ENCODE results near the gene DGKZ.

Gene DGKZ

DNA sequence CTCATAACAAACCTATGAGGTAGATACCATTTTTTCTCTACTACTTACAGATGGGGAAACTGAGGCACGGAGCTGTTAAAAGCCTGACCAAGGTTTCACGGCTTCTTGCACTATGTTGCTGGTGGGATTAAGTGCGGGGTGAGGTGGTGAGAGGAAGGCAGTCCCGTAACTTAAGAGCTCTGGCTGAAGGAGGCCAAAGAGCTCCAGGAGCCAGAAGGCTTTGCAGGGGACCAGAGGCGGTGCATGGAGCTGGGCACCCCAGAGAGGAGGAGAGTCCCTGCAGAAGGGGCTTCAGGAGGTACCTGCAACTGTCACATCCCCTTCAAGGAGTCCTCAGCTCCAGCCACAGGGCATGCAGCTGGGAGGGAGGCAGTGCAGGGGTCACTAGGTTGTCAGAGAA is 40.2 kb downstream of the DGKZ start:
- no peak overlapping the region for H3K9ac ChIP-seq (ENCODE audit: low read length)
- no peaks in the 10 kb centered on the region for H3K36me3 ChIP-seq (replicated peaks; ENCODE audit: insufficient read depth, low read length)
- TF ChIP-seq, protein P1, sequence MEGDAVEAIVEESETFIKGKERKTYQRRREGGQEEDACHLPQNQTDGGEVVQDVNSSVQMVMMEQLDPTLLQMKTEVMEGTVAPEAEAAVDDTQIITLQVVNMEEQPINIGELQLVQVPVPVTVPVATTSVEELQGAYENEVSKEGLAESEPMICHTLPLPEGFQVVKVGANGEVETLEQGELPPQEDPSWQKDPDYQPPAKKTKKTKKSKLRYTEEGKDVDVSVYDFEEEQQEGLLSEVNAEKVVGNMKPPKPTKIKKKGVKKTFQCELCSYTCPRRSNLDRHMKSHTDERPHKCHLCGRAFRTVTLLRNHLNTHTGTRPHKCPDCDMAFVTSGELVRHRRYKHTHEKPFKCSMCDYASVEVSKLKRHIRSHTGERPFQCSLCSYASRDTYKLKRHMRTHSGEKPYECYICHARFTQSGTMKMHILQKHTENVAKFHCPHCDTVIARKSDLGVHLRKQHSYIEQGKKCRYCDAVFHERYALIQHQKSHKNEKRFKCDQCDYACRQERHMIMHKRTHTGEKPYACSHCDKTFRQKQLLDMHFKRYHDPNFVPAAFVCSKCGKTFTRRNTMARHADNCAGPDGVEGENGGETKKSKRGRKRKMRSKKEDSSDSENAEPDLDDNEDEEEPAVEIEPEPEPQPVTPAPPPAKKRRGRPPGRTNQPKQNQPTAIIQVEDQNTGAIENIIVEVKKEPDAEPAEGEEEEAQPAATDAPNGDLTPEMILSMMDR (IDR thresholded peaks at IDR 0.05; ENCODE audit: low read length): no peak
- TF ChIP-seq EZH2 (optimal IDR thresholded peaks at IDR 0.05; ENCODE audit: low read depth, low read length): no peak
- no peak for TF ChIP-seq EZH2phosphoT487 (IDR thresholded peaks at IDR 0.05; ENCODE audit: low read length)
- peaks cover 3% of the 10 kb centered on the region; the same call in 1 of the 2 replicates for H3K4me1 ChIP-seq (ENCODE audit: low read length)
- no peaks in the 10 kb centered on the region for H3F3A ChIP-seq (ENCODE audit: insufficient read depth, low read length)
- no peaks in the 10 kb centered on the region for H3K9me2 ChIP-seq (replicated peaks; ENCODE audit: insufficient read depth, low read length)
- no peak overlapping the region for H3K27ac ChIP-seq (ENCODE audit: low read length)
- H3K27me3 ChIP-seq (replicated peaks; ENCODE audit: insufficient read depth, low read length): peaks cover 81% of the 10 kb centered on the region
- no peaks in the 10 kb centered on the region for H3K9me3 ChIP-seq (replicated peaks; ENCODE audit: insufficient read depth, low read length)
- DNase-seq: no peak
- no peaks in the 10 kb centered on the region for H3K79me2 ChIP-seq (ENCODE audit: low read length)
- no peak overlapping the region for H2AFZ ChIP-seq (ENCODE audit: low read length)
- H3K4me3 ChIP-seq (ENCODE audit: low read length): no peak overlapping the region
- no peaks in the 10 kb centered on the region for H4K20me1 ChIP-seq (ENCODE audit: insufficient read depth, low read length)
- no peak overlapping the region for H3K4me2 ChIP-seq (ENCODE audit: low read depth, low read length)

DNA sequence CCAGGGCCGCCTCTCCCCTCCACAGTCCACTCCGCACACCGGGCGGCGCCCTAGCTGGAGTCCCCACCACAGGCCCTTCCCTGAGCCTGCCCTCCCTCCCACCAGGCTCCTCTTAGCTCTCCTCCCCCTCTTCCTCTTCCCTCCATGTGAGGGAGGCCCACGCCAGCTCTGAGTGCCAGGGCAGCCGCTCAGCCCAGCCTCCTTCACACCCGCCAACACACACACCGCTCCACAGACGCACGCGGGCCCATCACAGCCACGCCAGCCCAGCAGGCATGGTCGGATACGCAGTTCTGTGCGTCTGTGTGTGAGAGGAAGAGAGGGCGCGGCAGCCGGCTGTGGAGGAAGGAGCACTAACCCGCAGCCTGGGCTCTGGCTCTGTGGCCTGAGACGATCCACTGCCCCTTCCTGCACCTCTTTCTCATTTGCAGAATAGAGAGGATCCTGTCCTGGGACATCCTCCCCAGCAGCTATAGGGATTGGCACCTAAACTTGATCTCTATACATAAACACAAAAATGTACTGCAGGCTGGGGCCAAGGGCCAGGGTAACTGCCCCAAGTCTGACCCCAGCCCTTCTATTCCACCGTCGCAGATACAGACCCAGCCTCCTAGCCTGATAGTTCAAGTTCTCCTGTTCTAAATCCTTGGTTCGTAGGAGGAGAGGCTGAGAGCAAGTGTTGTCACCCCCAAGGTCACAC is 40.8 kb downstream of the DGKZ start:
- H3F3A ChIP-seq (ENCODE audit: insufficient read depth, low read length): no peaks in the 10 kb centered on the region
- peaks cover 4% of the 10 kb centered on the region; the same call in 1 of the 2 replicates for H4K20me1 ChIP-seq (ENCODE audit: insufficient read depth, low read length)
- H3K4me2 ChIP-seq (ENCODE audit: low read depth, low read length): no peak overlapping the region
- no peak overlapping the region for H3K9ac ChIP-seq (ENCODE audit: low read length)
- H3K27ac ChIP-seq (ENCODE audit: low read length): no peak overlapping the region
- no peak overlapping the region for H3K4me3 ChIP-seq (ENCODE audit: low read length)
- H3K4me1 ChIP-seq (ENCODE audit: low read length): peaks cover 3% of the 10 kb centered on the region; the same call in 1 of the 2 replicates
- TF ChIP-seq EZH2 (optimal IDR thresholded peaks at IDR 0.05; ENCODE audit: low read depth, low read length): no peak
- H3K27me3 ChIP-seq (replicated peaks; ENCODE audit: insufficient read depth, low read length): peaks cover 75% of the 10 kb centered on the region
- DNase-seq: no peak
- H3K79me2 ChIP-seq (ENCODE audit: low read length): no peaks in the 10 kb centered on the region
- no peaks in the 10 kb centered on the region for H3K9me3 ChIP-seq (replicated peaks; ENCODE audit: insufficient read depth, low read length)
- no peaks in the 10 kb centered on the region for H3K9me2 ChIP-seq (replicated peaks; ENCODE audit: insufficient read depth, low read length)
- no peak overlapping the region for H2AFZ ChIP-seq (ENCODE audit: low read length)
- no peaks in the 10 kb centered on the region for H3K36me3 ChIP-seq (replicated peaks; ENCODE audit: insufficient read depth, low read length)

DNA sequence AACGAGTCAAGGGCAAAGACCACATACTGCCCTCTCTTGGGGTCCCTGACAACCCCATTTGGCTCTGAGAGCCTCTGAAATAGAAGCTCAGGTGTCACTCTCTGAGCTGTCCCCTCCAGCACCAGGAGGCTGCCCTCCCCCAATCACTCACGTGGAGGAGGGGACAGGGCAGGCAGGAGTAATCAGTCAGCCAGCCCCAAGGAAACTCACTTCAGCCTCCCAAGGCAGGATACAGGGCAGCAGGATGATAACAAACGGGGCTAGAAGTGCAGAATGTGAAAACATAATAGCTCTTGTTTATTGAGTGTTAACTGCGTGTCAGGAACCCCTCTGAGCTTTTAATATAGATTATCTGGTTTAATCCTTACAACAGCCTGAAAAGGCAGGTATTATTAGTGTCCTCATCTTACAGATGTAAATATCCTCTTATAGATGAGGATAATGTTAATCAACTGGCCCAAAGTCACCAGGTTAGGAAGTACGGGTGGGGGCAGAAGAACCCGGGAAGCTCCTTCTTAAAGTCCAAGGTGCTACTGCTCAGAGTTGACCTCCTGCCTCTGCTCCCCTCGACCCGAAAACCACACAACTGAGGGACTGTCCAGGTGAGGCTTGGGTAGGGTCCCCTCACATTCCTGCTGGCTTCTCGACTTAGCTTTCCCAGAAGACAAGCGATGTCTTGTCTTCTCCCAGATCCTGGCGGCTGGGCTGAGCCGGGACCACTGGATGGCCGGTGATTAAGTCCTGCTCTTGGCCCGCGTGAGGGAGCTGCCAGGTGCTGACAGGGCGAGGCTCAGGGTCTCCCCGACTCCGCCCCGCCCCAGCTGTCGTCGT is 41.6 kb downstream of the DGKZ start:
- peaks cover 5% of the 10 kb centered on the region; the same call in 1 of the 2 replicates for H4K20me1 ChIP-seq (ENCODE audit: insufficient read depth, low read length)
- H3K4me2 ChIP-seq (ENCODE audit: low read depth, low read length): peak overlapping the region; percentile 98
- H2AFZ ChIP-seq (ENCODE audit: low read length): no peak overlapping the region
- H3K4me1 ChIP-seq (ENCODE audit: low read length): peaks cover 3% of the 10 kb centered on the region; the same call in 1 of the 2 replicates
- DNase-seq: no peak
- TF ChIP-seq, protein P1 (IDR thresholded peaks at IDR 0.05; ENCODE audit: low read length): no peak
- TF ChIP-seq EZH2phosphoT487 (IDR thresholded peaks at IDR 0.05; ENCODE audit: low read length) (no peak), EZH2 (optimal IDR thresholded peaks at IDR 0.05; ENCODE audit: low read depth, low read length) (no peak)
- H3K36me3 ChIP-seq (replicated peaks; ENCODE audit: insufficient read depth, low read length): no peaks in the 10 kb centered on the region
- H3K9ac ChIP-seq (ENCODE audit: low read length): no peak overlapping the region
- peaks cover 68% of the 10 kb centered on the region for H3K27me3 ChIP-seq (replicated peaks; ENCODE audit: insufficient read depth, low read length)
- H3F3A ChIP-seq (ENCODE audit: insufficient read depth, low read length): no peaks in the 10 kb centered on the region
- H3K9me3 ChIP-seq (replicated peaks; ENCODE audit: insufficient read depth, low read length): no peaks in the 10 kb centered on the region
- no peaks in the 10 kb centered on the region for H3K9me2 ChIP-seq (replicated peaks; ENCODE audit: insufficient read depth, low read length)
- no peaks in the 10 kb centered on the region for H3K79me2 ChIP-seq (ENCODE audit: low read length)
- peak overlapping the region; percentile 61; the same call in 1 of the 2 replicates for H3K4me3 ChIP-seq (ENCODE audit: low read length)
- H3K27ac ChIP-seq (ENCODE audit: low read length): no peak overlapping the region
